ENCODE results near the gene PVR. TPM values are rescaled to one million over a fixed set of nuclear protein-coding genes. Genes with fewer than 3 reads are reported as not detected.

Gene PVR
- total RNA-seq, 1 donor from 2014 or later, result 28.5 TPM

GRCh38 chr19:44700547-44700946, 56.8 kb downstream of the PVR start:
- no peaks in the 10 kb centered on the region for H3K4me1 Mint-ChIP-seq
- H3K27ac Mint-ChIP-seq, result no peak overlapping the region
- H3K27me3 Mint-ChIP-seq (ENCODE audit: low read depth), result no peaks in the 10 kb centered on the region
- no peaks in the 10 kb centered on the region for H3K36me3 Mint-ChIP-seq
- H3K9me3 Mint-ChIP-seq, result no peaks in the 10 kb centered on the region
- H3K4me3 Mint-ChIP-seq, result no peak overlapping the region
- DNase-seq (ENCODE audit: low spot score in 2 of 2, unreplicated experiment in 2 of 2), result no peak
- TF ChIP-seq CTCF (IDR thresholded peaks at IDR 0.05; ENCODE audit: unreplicated experiment), result no peak

GRCh38 chr19:44701228-44701627, 57.5 kb downstream of the PVR start:
- Mint-ChIP-seq H3K4me1 (no peaks in the 10 kb centered on the region), H3K27ac (no peak overlapping the region), H3K4me3 (no peak overlapping the region), H3K9me3 (no peaks in the 10 kb centered on the region), H3K27me3 (ENCODE audit: low read depth) (no peaks in the 10 kb centered on the region), H3K36me3 (no peaks in the 10 kb centered on the region)
- no peak for TF ChIP-seq CTCF (IDR thresholded peaks at IDR 0.05; ENCODE audit: unreplicated experiment)
- no peak for DNase-seq (ENCODE audit: low spot score in 2 of 2, unreplicated experiment in 2 of 2)

GRCh38 chr19:44702551-44703176, 59.0 kb downstream of the PVR start:
- H3K4me1 Mint-ChIP-seq, result no peaks in the 10 kb centered on the region
- H3K9me3 Mint-ChIP-seq, result no peaks in the 10 kb centered on the region
- no peak for DNase-seq (ENCODE audit: low spot score in 2 of 2, unreplicated experiment in 2 of 2)
- H3K36me3 Mint-ChIP-seq, result no peaks in the 10 kb centered on the region
- TF ChIP-seq CTCF (IDR thresholded peaks at IDR 0.05; ENCODE audit: unreplicated experiment), result no peak
- no peaks in the 10 kb centered on the region for H3K27me3 Mint-ChIP-seq (ENCODE audit: low read depth)
- no peak overlapping the region for H3K4me3 Mint-ChIP-seq
- no peak overlapping the region for H3K27ac Mint-ChIP-seq

- no peak for DNase-seq (ENCODE audit: low spot score in 2 of 2, unreplicated experiment in 2 of 2)
- Mint-ChIP-seq H3K4me3 (no peak overlapping the region), H3K36me3 (no peaks in the 10 kb centered on the region), H3K27me3 (ENCODE audit: low read depth) (no peaks in the 10 kb centered on the region), H3K4me1 (no peaks in the 10 kb centered on the region), H3K9me3 (no peaks in the 10 kb centered on the region), H3K27ac (no peak overlapping the region)
- TF ChIP-seq CTCF (IDR thresholded peaks at IDR 0.05; ENCODE audit: unreplicated experiment), result no peak
Observed at GRCh38 chr19:44703336-44704078, 59.8 kb downstream of the PVR start.

- no peak for DNase-seq (ENCODE audit: low spot score in 2 of 2, unreplicated experiment in 2 of 2)
- Mint-ChIP-seq H3K9me3 (no peaks in the 10 kb centered on the region), H3K36me3 (no peaks in the 10 kb centered on the region), H3K4me1 (no peaks in the 10 kb centered on the region), H3K4me3 (no peak overlapping the region), H3K27me3 (ENCODE audit: low read depth) (no peaks in the 10 kb centered on the region), H3K27ac (no peak overlapping the region)
- TF ChIP-seq CTCF (IDR thresholded peaks at IDR 0.05; ENCODE audit: unreplicated experiment), result no peak
Observed at GRCh38 chr19:44704982-44705381, 61.3 kb downstream of the PVR start.
